D721Med (cell line): Measurements from ENCODE around the gene EEF1AKMT1.

Source experiments
- DNase-seq: peaks from one replicate; pipeline ENCODE4 v3.0.0; 2011; ENCODE audit warnings: low spot score; ENCODE audit not compliant: insufficient read length
- FAIRE-seq: peaks from 2 replicates; lab custom pipeline; 2011; peaks lifted over from hg19 to GRCh38; lab: Jason Lieb, UNC
- CTCF ChIP-seq: IDR thresholded peaks from 2 replicates; pipeline ENCODE4 v1.5.1; 2012; ENCODE audit warnings: mild to moderate bottlenecking, control low read depth; ENCODE audit not compliant: insufficient read depth; ENCODE audit errors: missing control alignments

EEF1AKMT1 gene

GRCh38 chr13:20714161-20714560 is 59.6 kb downstream of the EEF1AKMT1 start:
- TF ChIP-seq CTCF: no peak
- FAIRE-seq (no peak), DNase-seq (no peak)

DNA sequence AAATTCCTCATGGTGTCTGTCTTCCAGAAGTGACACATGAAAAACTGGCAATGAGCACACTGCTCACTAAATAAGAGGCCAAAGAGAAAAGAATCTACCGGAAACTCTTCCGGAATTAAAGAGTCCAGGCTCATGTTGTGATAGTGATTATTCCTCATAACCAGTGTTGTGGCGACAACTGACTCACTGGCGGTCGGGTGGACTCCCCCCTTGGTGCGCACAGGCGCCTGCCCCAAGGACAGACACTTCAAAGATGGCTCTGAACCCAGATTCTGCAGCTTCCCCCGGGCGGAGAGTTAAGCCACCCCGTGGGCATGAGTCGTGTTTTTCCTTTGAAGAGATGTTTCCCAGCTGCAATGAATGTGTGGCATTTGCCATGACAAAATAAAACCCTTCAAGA is 60.0 kb downstream of the EEF1AKMT1 start:
- TF ChIP-seq CTCF: no peak
- no peak for FAIRE-seq
- no peak for DNase-seq

GRCh38 chr13:20713014-20713376 is 60.8 kb downstream of the EEF1AKMT1 start:
- TF ChIP-seq CTCF: no peak
- no peak for DNase-seq
- no peak for FAIRE-seq

DNA sequence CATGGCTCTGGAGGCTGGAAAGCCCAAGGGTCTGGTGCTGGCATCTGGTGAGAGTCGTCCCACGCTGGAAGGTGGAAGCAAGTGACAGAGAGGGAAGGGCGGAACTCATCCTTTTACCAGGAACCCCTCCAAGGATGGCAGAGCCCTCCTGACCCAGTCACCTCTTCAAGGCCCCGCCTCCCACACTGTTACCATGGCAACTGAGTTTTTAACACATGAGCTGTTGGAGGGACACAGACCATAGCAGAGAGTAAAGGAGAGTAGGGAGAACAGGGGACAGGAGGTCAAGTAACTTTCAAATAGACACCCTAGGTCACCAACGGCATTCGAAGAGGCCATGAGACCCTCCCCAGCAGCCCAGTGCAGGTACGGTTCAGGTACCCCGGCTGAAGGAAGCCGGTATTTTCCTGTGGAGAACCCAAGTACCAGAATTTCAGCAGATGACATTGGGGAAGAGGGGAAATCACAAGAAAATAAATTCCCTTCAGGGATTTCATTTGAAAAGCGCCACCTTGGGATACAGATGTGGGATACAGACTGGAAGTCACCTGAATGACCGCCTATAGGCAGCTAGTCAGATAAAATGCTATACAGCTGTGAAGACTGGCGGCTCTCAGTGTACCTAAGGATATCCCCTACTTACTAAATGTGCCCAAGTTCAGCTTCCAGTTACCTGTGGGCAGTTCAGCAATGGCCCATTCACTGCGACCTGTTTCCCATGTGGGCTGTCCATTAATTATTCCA is 62.3 kb downstream of the EEF1AKMT1 start:
- DNase-seq: no peak
- no peak for FAIRE-seq
- TF ChIP-seq CTCF: no peak

GRCh38 chr13:20709782-20710181 is 64.0 kb downstream of the EEF1AKMT1 start:
- TF ChIP-seq CTCF: no peak
- FAIRE-seq (no peak), DNase-seq (no peak)

- DNase-seq (no peak), FAIRE-seq (no peak)
- TF ChIP-seq CTCF: no peak
Measured at GRCh38 chr13:20709369-20709768, 64.4 kb downstream of the EEF1AKMT1 start.

DNA sequence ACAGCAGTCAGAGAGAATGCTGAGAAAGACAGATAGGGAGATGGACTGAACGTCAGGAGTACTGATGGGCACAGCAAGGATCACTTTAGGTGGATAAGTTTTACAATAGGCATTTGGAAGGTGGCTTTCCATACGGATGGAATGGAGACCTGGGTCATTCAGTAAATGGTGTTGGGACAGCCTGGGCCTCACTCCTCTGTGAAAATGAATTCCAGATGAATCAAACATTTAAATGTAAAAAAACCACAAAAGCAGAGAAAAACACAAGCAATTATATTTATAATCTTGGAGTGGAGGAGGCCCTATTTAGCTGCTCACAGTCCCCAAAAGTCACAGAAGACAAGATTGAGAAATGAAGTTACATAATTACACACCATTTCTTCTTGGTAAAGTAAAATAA is 65.5 kb downstream of the EEF1AKMT1 start:
- no peak for FAIRE-seq
- DNase-seq: no peak

More for the DNA sequence above, 65.5 kb downstream of the EEF1AKMT1 start:
- no peak for TF ChIP-seq CTCF
